HEK293 (cell line): Measurements from ENCODE around the gene LRRK1.

ENCODE experiments used
- CTCF ChIA-PET: fragments of 350-600 bp; formaldehyde crosslinking; extraction: SDS; loops from one replicate; lab custom pipeline; 2021; ENCODE audit warnings: antibody characterized with exemption; lab: Yijun Ruan, JAX
- POLR2A ChIA-PET: fragments of 300-600 bp; formaldehyde crosslinking; extraction: SDS; loops from one replicate; lab custom pipeline; 2020; ENCODE audit warnings: antibody characterized with exemption, inconsistent platforms; lab: Yijun Ruan, JAX
- H3K27ac ChIP-seq: fragments of 200-500 bp; sonication (Bioruptor generic); 2 replicates; pipeline ENCODE4 v1.5.1; 2014; ENCODE audit warnings: low read depth, low read length, control low read depth, inconsistent platforms; ENCODE audit errors: extremely low read depth
- H3K36me3 ChIP-seq, 2 experiments: fragments of 200-500 bp in 1 of 2; sonication (Bioruptor generic) in 1 of 2; 1 replicate in 1 of 2; 2 replicates in 1 of 2; pipeline ENCODE4 v1.5.1; 2014 to 2017; ENCODE audit warnings: inconsistent platforms in 2 of 2, low read length in 2 of 2; ENCODE audit not compliant: control insufficient read depth in 2 of 2, insufficient read depth in 1 of 2
- H3K4me1 ChIP-seq: fragments of 200-500 bp; sonication (Bioruptor generic); 2 replicates; pipeline ENCODE4 v1.5.1; 2014; ENCODE audit warnings: mild to moderate bottlenecking, low read length, inconsistent platforms; ENCODE audit not compliant: control insufficient read depth, insufficient read depth
- H3K4me3 ChIP-seq: 2 replicates; pipeline ENCODE4 v1.5.1; 2011; ENCODE audit warnings: low read depth, mild to moderate bottlenecking, control low read depth, low read length, moderate library complexity
- H3K9me3 ChIP-seq: fragments of 200-500 bp; sonication (Bioruptor generic); 2 replicates; pipeline ENCODE4 v1.5.1; 2014; ENCODE audit warnings: low read depth, low read length, inconsistent platforms; ENCODE audit not compliant: control insufficient read depth, insufficient read depth
- GLI2 ChIP-seq: fragments of 450-650 bp; formaldehyde crosslinking; IDR thresholded peaks from 2 replicates; pipeline ENCODE4; 2017; ENCODE audit warnings: missing biosample characterization, missing genetic modification characterization, low read depth, borderline replicate concordance
- KLF16 ChIP-seq: fragments of 450-650 bp; formaldehyde crosslinking; IDR thresholded peaks from 2 replicates; pipeline ENCODE4 v1.5.1; 2017; ENCODE audit warnings: missing biosample characterization, missing genetic modification characterization
- TRIM28 ChIP-seq: IDR thresholded peaks from 2 replicates; pipeline ENCODE4 v1.6.1; 2011; ENCODE audit warnings: low read length, control low read depth, borderline replicate concordance
- TSHZ1 ChIP-seq: fragments of 450-650 bp; formaldehyde crosslinking; IDR thresholded peaks from 2 replicates; pipeline ENCODE4 v1.5.1; 2016; ENCODE audit warnings: missing biosample characterization, missing genetic modification characterization, borderline replicate concordance
- ZBTB20 ChIP-seq: fragments of 450-650 bp; formaldehyde crosslinking; IDR thresholded peaks from 2 replicates; pipeline ENCODE4 v1.5.1; 2016; ENCODE audit warnings: missing biosample characterization, missing genetic modification characterization
- ZEB2 ChIP-seq: fragments of 450-650 bp; formaldehyde crosslinking; IDR thresholded peaks from 2 replicates; pipeline ENCODE4 v1.5.1; 2016; ENCODE audit warnings: missing biosample characterization, missing genetic modification characterization
- ZFP69B ChIP-seq: fragments of 450-650 bp; formaldehyde crosslinking; IDR thresholded peaks from 2 replicates; pipeline ENCODE4 v1.5.1; 2016; ENCODE audit warnings: missing biosample characterization, missing genetic modification characterization
- ZNF10 ChIP-seq: fragments of 450-650 bp; formaldehyde crosslinking; IDR thresholded peaks from 2 replicates; pipeline ENCODE4 v1.5.1; 2017; ENCODE audit warnings: missing biosample characterization, missing genetic modification characterization
- ZNF132 ChIP-seq: fragments of 450-650 bp; formaldehyde crosslinking; IDR thresholded peaks from 2 replicates; pipeline ENCODE4 v1.5.1; 2017; ENCODE audit warnings: missing biosample characterization, missing genetic modification characterization, borderline replicate concordance
- ZNF140 ChIP-seq: fragments of 450-650 bp; formaldehyde crosslinking; IDR thresholded peaks from 2 replicates; pipeline ENCODE4 v1.5.1; 2016; ENCODE audit warnings: missing biosample characterization, missing genetic modification characterization
- ZNF223 ChIP-seq: fragments of 450-650 bp; formaldehyde crosslinking; IDR thresholded peaks from 2 replicates; pipeline ENCODE4 v1.5.1; 2016; ENCODE audit warnings: missing biosample characterization, missing genetic modification characterization
- ZNF24 ChIP-seq: fragments of 450-650 bp; formaldehyde crosslinking; IDR thresholded peaks from 2 replicates; pipeline ENCODE4 v1.5.1; 2016; ENCODE audit warnings: missing biosample characterization, missing genetic modification characterization
- ZNF280D ChIP-seq: fragments of 450-650 bp; formaldehyde crosslinking; IDR thresholded peaks from 2 replicates; pipeline ENCODE4 v1.5.1; 2016; ENCODE audit warnings: missing biosample characterization, missing genetic modification characterization
- ZNF292 ChIP-seq: fragments of 450-650 bp; formaldehyde crosslinking; IDR thresholded peaks from 2 replicates; pipeline ENCODE4 v1.5.1; 2016; ENCODE audit warnings: low read depth, missing biosample characterization, missing genetic modification characterization, borderline replicate concordance
- ZNF366 ChIP-seq: fragments of 450-650 bp; formaldehyde crosslinking; conservative IDR thresholded peaks from 2 replicates; pipeline ENCODE4 v1.5.1; 2016; ENCODE audit warnings: missing biosample characterization, missing genetic modification characterization
- ZNF473 ChIP-seq: fragments of 450-650 bp; formaldehyde crosslinking; IDR thresholded peaks from 2 replicates; pipeline ENCODE4 v1.5.1; 2017; ENCODE audit warnings: missing biosample characterization, missing genetic modification characterization
- ZNF529 ChIP-seq: fragments of 450-650 bp; formaldehyde crosslinking; IDR thresholded peaks from 2 replicates; pipeline ENCODE4 v1.5.1; 2017; ENCODE audit warnings: missing genetic modification characterization, missing biosample characterization; ENCODE audit not compliant: insufficient replicate concordance
- ZNF571 ChIP-seq: fragments of 450-650 bp; formaldehyde crosslinking; IDR thresholded peaks from 2 replicates; pipeline ENCODE4 v1.5.0; 2017; ENCODE audit warnings: missing biosample characterization, missing genetic modification characterization
- ZNF664 ChIP-seq: fragments of 450-650 bp; formaldehyde crosslinking; IDR thresholded peaks from 2 replicates; pipeline ENCODE4 v1.5.1; 2016; ENCODE audit warnings: missing biosample characterization, missing genetic modification characterization
- TF ChIP-seq, protein P1 (sequence below): fragments of 450-650 bp; IDR thresholded peaks from 2 replicates; pipeline ENCODE4 v1.5.1; 2018; ENCODE audit warnings: missing biosample characterization, mild to moderate bottlenecking, missing genetic modification characterization

The LRRK1 gene

DNA sequence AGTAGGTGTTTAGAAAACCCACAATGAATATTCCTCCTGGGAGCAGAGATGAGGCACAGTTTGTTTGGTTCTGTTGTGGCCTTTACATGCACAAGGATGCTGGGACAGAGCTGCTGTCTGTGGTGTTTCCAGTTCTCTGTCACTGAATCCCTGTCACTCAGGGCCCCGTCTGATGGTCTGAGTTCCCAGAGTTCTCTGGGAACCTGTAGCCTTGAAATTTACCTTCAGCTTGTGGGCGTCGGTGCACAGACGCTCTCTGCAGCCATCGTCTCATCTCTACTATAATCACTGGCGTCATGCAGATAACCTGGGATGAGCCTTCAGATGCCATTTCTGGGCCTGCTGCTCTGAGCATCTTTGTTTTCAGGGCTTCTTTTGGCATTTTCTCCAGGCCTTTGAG, 81.9 kb downstream of the LRRK1 start:
- POLR2A ChIA-PET: no interaction called here

DNA sequence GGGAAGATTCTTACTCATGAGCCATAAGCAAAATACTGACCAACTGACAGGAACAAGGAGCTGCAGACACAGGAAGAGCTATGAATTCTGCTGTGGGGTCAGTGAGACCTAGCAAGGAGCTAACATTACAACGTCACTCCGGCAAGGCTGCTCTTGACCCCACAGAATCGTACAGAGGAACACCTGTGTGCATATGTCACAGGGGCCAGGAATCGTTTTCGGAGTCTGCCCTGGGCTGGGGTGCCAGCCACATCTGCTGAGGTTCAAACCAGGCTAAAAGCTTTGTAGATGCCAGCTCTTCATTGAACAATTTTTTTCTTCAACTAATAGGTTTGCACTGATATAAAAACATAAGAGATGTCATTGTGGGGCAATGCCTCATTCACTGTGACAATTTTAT, 82.6 kb downstream of the LRRK1 start:
- TF ChIP-seq ZNF24 (tag by site-specific recombination) (no peak), ZNF366 (tag by site-specific recombination) (no peak), ZEB2 (tag by site-specific recombination) (no peak), ZBTB20 (tag by site-specific recombination) (no peak), ZNF292 (tag by site-specific recombination) (no peak)
- TF ChIP-seq, all 188 proteins: peak for 0
- CTCF ChIA-PET: interaction anchor here (0.6 to 2.0 kb wide), 7 partner anchors 13 to 652 kb away, joined by 3 to 13 read pairs (median 4); partner anchors contain the start of gene LRRK1
- Histone ChIP-seq H3K9me3 (no peaks in the 10 kb centered on the region), H3K36me3 (no peaks in the 10 kb centered on the region), H3K4me3 (no peak overlapping the region), H3K27ac (no peak overlapping the region), H3K4me1 (no peaks in the 10 kb centered on the region)
- POLR2A ChIA-PET: no interaction called here

More for the DNA sequence above, 81.9 kb downstream of the LRRK1 start:
- CTCF ChIA-PET: interaction anchor here (0.5 to 1.5 kb wide), 5 partner anchors 10 to 651 kb away, joined by 3 to 13 read pairs (median 4); partner anchors contain the start of gene LRRK1
- Histone ChIP-seq H3K4me1 (no peaks in the 10 kb centered on the region), H3K27ac (no peak overlapping the region), H3K4me3 (no peak overlapping the region), H3K9me3 (no peaks in the 10 kb centered on the region), H3K36me3 (no peaks in the 10 kb centered on the region)
- TF ChIP-seq GLI2 (tag by site-specific recombination) (no peak), ZNF132 (tag by site-specific recombination) (no peak), ZNF571 (tag by site-specific recombination) (no peak), ZNF280D (tag by site-specific recombination) (no peak), ZNF529 (tag by site-specific recombination) (no peak), KLF16 (no peak), ZNF223 (no peak), ZFP69B (tag by site-specific recombination) (no peak)

DNA sequence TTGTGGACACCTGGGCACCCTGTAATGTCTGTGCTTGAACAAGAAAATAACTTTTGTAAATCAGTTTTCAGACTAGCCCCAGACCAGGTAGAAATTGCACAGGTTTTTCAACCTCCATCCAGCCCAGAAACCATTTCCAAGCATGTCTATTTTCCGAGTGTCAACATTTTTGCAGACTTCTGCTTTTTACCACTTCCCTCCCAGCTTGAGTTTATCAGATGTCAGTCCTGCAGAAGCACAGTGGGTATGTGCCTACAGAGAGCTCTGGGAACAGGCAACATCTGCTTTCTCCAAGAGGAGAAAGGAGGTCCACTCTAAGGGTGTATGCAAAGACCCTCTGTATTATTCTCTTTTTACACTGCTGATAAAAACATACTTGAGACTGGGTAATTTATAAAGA, 83.9 kb downstream of the LRRK1 start:
- Histone ChIP-seq H3K9me3 (no peaks in the 10 kb centered on the region), H3K36me3 (no peaks in the 10 kb centered on the region), H3K4me1 (peaks cover 5% of the 10 kb centered on the region; the same call in 1 of the 2 replicates), H3K27ac (no peak overlapping the region), H3K4me3 (no peak overlapping the region)
- TF ChIP-seq ZNF473 (no peak), GLI2 (tag by site-specific recombination) (no peak), ZNF140 (no peak), TSHZ1 (tag by site-specific recombination) (no peak), ZNF664 (tag by site-specific recombination) (no peak), ZBTB20 (tag by site-specific recombination) (no peak), TRIM28 (no peak), ZNF10 (tag by site-specific recombination) (no peak), ZEB2 (tag by site-specific recombination) (no peak)
- TF ChIP-seq, protein P1, sequence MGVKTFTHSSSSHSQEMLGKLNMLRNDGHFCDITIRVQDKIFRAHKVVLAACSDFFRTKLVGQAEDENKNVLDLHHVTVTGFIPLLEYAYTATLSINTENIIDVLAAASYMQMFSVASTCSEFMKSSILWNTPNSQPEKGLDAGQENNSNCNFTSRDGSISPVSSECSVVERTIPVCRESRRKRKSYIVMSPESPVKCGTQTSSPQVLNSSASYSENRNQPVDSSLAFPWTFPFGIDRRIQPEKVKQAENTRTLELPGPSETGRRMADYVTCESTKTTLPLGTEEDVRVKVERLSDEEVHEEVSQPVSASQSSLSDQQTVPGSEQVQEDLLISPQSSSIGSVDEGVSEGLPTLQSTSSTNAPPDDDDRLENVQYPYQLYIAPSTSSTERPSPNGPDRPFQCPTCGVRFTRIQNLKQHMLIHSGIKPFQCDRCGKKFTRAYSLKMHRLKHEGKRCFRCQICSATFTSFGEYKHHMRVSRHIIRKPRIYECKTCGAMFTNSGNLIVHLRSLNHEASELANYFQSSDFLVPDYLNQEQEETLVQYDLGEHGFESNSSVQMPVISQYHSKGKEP (tag by site-specific recombination): no peak
- POLR2A ChIA-PET: interaction anchor here (1.0 kb wide), 1 partner anchor 265 kb away, joined by 3 read pairs; no protein-coding TSS in a partner anchor
- CTCF ChIA-PET: interaction anchor here (1.0 to 2.0 kb wide), 3 partner anchors 11 to 15 kb away, joined by 3 to 6 read pairs (median 4); no protein-coding TSS in a partner anchor
